WI38 (cell line): ENCODE data around the gene RHBDF2.
"Not testable (repeated sequence)": the region's sequence is repeated elsewhere in the genome, so short reads cannot be mapped to it uniquely, and the experiment has no call there.

Source experiments
- H3K4me3 ChIP-seq: 2 replicates; pipeline ENCODE4 v1.5.1; 2011; ENCODE audit warnings: low read depth, mild to moderate bottlenecking, control low read depth, low read length
- TF ChIP-seq, protein P1 (sequence below): IDR thresholded peaks from 2 replicates; pipeline ENCODE4 v1.5.1; 2012; ENCODE audit warnings: low read depth, mild to moderate bottlenecking, control low read depth, low read length

The RHBDF2 gene

GRCh38 chr17:76519048-76519966 lies 18.1 kb upstream of the RHBDF2 start:
- TF ChIP-seq, protein P1, sequence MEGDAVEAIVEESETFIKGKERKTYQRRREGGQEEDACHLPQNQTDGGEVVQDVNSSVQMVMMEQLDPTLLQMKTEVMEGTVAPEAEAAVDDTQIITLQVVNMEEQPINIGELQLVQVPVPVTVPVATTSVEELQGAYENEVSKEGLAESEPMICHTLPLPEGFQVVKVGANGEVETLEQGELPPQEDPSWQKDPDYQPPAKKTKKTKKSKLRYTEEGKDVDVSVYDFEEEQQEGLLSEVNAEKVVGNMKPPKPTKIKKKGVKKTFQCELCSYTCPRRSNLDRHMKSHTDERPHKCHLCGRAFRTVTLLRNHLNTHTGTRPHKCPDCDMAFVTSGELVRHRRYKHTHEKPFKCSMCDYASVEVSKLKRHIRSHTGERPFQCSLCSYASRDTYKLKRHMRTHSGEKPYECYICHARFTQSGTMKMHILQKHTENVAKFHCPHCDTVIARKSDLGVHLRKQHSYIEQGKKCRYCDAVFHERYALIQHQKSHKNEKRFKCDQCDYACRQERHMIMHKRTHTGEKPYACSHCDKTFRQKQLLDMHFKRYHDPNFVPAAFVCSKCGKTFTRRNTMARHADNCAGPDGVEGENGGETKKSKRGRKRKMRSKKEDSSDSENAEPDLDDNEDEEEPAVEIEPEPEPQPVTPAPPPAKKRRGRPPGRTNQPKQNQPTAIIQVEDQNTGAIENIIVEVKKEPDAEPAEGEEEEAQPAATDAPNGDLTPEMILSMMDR: no peak
- H3K4me3 ChIP-seq: no peak overlapping the region

GRCh38 chr17:76517638-76518038 lies 16.4 kb upstream of the RHBDF2 start:
- no peak overlapping the region for H3K4me3 ChIP-seq
- TF ChIP-seq, protein P1: no peak

DNA sequence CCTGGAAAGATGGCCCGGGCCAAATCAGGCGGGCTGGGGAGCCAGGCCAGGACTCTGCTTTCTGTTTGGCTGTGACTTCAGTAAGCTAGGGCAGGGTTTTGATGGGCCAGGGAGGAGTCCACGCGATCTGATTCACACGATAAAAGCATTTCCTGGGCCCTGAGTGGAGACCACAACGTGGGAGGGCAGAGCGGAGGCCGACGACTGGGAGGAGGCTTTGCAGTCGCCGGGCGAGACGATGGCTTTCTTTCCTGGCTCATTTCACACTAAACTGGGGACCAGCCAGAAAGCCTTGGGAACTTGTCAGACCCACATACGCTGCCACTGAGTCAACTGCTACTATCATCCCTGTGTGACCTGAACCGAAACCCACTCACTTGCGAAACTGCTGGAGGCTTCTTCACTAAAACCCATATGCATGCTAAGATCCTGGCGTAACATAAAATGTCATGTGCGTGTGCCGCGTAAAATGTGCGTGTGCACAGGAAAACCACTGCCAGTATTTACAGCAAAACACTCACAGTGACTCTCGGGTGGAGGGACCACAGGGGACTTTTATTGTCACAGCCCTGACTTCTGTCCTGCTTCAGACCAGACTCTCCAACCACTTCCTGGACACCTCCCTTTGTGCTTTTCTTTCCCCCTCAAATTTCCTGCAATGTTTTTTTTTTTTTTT lies 14.2 kb upstream of the RHBDF2 start:
- TF ChIP-seq, protein P1: no peak
- H3K4me3 ChIP-seq: peak overlapping the region; percentile 36

GRCh38 chr17:76514355-76514754 lies 13.1 kb upstream of the RHBDF2 start:
- H3K4me3 ChIP-seq: not testable (repeated sequence)

DNA sequence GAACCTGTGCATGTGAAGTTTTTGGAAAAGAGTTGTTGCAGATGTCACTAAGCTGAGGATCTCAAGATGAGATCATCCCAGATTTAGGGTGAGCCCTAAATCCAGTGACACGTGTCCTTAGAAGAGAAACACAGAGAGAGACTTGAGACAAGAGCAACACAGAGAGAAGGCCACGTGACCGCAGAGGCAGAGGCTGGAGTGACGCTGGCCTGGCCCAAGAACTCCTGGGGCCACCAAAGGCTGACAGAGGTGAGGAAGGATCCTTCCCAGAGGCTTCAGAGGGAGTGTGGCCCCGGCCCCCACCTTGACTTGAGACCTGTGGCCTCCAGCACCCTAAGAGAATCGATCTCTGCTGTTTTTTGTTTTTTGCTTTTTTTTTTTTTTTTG lies 12.1 kb upstream of the RHBDF2 start:
- H3K4me3 ChIP-seq: no peak overlapping the region
- TF ChIP-seq, protein P1: no peak

DNA sequence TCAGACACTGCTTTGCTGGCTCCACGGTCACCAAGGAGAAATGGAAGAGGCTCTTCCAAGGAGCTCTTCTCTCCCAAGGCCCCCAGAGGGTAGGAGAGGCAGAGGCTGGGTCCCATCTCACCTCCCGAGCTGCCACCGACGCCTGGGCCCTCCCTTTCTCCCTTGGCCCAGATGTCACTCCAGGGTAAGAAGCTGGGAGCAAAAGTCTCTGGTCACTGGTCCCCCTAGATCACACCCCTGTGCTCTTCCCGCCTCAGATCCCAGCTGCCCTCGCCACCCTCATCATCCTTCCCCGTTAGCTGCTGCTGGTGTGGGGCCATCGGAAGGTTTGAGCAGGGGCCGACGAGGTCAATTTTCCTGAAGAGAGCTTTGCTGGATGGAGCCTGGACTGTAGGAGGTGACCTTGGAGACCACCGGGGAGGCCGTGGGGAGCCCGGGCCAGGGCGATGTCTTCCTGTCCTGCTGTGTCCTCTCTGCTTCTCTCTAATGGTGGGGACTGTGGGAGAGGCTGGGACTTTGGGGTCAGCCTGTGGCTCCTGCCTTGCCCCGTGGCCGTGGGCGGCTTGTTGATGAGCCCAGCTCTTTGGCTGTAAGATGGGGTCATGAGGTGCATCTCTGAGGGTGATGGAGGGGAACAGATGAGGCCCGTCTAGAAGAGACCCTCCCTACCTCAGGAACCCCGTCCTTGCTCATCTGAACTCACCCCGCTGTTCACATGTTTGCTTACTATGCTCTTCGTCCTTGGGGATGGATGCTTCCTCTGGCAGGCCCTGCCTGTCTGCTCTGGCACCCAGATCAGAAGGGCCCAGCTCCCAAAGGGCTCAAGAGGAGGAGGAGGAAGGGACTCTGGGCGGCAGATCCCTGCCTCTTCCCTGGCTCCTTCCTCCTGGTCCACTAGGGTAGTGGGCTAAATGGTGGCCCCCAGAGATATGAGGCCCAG lies 11.4 kb upstream of the RHBDF2 start:
- TF ChIP-seq, protein P1: no peak
- no peak overlapping the region for H3K4me3 ChIP-seq

DNA sequence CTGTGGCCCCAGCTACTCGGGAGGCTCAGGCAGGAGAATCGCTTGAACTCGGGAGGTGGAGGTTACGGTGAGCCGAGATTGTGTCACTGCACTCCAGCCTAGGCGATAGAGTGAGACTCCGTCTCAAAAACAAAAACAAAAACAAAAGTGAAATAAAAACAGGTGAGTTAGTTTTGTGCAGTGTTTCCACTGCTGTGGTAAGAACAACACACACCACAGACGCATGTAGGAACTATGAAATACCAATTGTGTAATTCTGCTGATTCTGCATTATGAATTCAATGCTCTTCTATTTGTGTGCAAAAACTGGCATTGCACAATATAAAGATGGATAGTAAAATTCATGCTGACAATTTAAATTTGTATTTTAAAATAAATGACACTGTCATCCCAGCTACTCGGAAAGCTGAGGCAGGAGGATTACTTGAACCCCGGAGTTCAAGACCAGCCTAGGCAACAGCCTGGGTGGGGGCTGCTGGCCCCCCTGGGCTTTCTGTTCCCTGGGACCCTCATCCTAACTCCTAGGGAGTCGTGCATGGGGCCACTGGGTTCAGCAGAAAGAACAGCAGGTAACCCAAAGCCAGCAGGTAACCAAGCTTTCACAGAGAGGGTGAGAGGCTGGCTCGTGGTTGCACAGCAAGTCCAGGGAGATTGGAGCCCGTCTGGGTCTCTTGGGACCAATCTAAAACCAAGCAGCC lies 10.6 kb upstream of the RHBDF2 start:
- TF ChIP-seq, protein P1: no peak
- H3K4me3 ChIP-seq: no peak overlapping the region
